Astrocyte (in vitro differentiated cells and primary cell): ENCODE measurements around the gene POLR3GL. TPM values are rescaled to one million over a fixed set of nuclear protein-coding genes. Genes with fewer than 3 reads are reported as not detected.

Experiments used
- DNase-seq: peaks from one replicate; pipeline ENCODE4 v3.0.0-alpha.2; 2010; ENCODE audit warnings: low read depth
- FAIRE-seq: peaks from 2 replicates; lab custom pipeline; 2011; peaks lifted over from hg19 to GRCh38; lab: Jason Lieb, UNC
- H2AFZ ChIP-seq: 2 replicates; pipeline ENCODE4 v1.6.0; 2012; ENCODE audit warnings: low read depth, low read length, inconsistent platforms
- H3K27ac ChIP-seq: 2 replicates; pipeline ENCODE4 v1.5.1; 2011; ENCODE audit warnings: low read depth, low read length, inconsistent platforms
- H3K27me3 ChIP-seq: 2 replicates; pipeline ENCODE4 v1.6.0; 2011; ENCODE audit warnings: low read length, inconsistent platforms; ENCODE audit not compliant: insufficient read depth
- H3K36me3 ChIP-seq: 2 replicates; pipeline ENCODE4 v1.5.1; 2011; ENCODE audit warnings: low read length, inconsistent platforms; ENCODE audit not compliant: insufficient read depth
- H3K4me1 ChIP-seq: 2 replicates; pipeline ENCODE4 v1.5.1; 2011; ENCODE audit warnings: low read length, inconsistent platforms; ENCODE audit not compliant: insufficient read depth
- H3K4me2 ChIP-seq: 2 replicates; pipeline ENCODE4 v1.6.0; 2012; ENCODE audit warnings: low read length, inconsistent platforms
- H3K4me3 ChIP-seq: 2 replicates; pipeline ENCODE4 v1.5.1; 2011; ENCODE audit warnings: low read depth, mild to moderate bottlenecking, low read length, inconsistent platforms; ENCODE audit not compliant: insufficient read depth
- H3K79me2 ChIP-seq: 2 replicates; pipeline ENCODE4 v1.6.0; 2012; ENCODE audit warnings: mild to moderate bottlenecking, low read length, inconsistent platforms; ENCODE audit not compliant: insufficient read depth
- H3K9ac ChIP-seq: 2 replicates; pipeline ENCODE4 v1.6.0; 2012; ENCODE audit warnings: mild to moderate bottlenecking, low read length, inconsistent platforms
- H3K9me3 ChIP-seq: 2 replicates; pipeline ENCODE4 v1.5.1; 2012; ENCODE audit warnings: low read depth, mild to moderate bottlenecking, low read length, inconsistent platforms; ENCODE audit not compliant: insufficient read depth
- H4K20me1 ChIP-seq: 2 replicates; pipeline ENCODE4 v1.6.0; 2012; ENCODE audit warnings: low read length, inconsistent platforms; ENCODE audit not compliant: insufficient read depth
- H3K27ac Mint-ChIP-seq: one replicate; pipeline ENCODE4 v1.8.0; 2021; ENCODE audit warnings: mild to moderate bottlenecking, mixed read lengths; ENCODE audit not compliant: unreplicated experiment
- H3K27me3 Mint-ChIP-seq: one replicate; pipeline ENCODE4 v1.8.0; 2021; ENCODE audit warnings: low read depth, mixed read lengths; ENCODE audit not compliant: unreplicated experiment
- H3K36me3 Mint-ChIP-seq: one replicate; pipeline ENCODE4 v1.8.0; 2021; ENCODE audit warnings: low read depth, mixed read lengths; ENCODE audit not compliant: unreplicated experiment
- H3K4me1 Mint-ChIP-seq: one replicate; pipeline ENCODE4 v1.8.0; 2021; ENCODE audit warnings: low read depth, mixed read lengths; ENCODE audit not compliant: unreplicated experiment
- H3K4me3 Mint-ChIP-seq: one replicate; pipeline ENCODE4 v1.8.0; 2021; ENCODE audit warnings: mild to moderate bottlenecking, moderate library complexity, mixed read lengths; ENCODE audit not compliant: unreplicated experiment
- H3K9me3 Mint-ChIP-seq: one replicate; pipeline ENCODE4 v1.8.0; 2021; ENCODE audit warnings: mild to moderate bottlenecking, mixed read lengths; ENCODE audit not compliant: unreplicated experiment
- EZH2 ChIP-seq: IDR thresholded peaks from 2 replicates; pipeline ENCODE4 v1.6.1; 2012; ENCODE audit warnings: mild to moderate bottlenecking, low read length, inconsistent platforms; ENCODE audit not compliant: insufficient read depth
- total RNA-seq: library from RNA; stranded (reverse); gene quantifications from 2 replicates; pipeline ENCODE4 v1.2.1, GENCODE V29; 2021
- TF ChIP-seq, protein P1 (sequence below): IDR thresholded peaks from 2 replicates; pipeline ENCODE4 v1.5.1; 2011; ENCODE audit warnings: low read depth, mild to moderate bottlenecking, inconsistent platforms, low read length, moderate library complexity; ENCODE audit not compliant: insufficient read depth

POLR3GL gene
- total RNA-seq, 1 donor from 2014 or later, result 20.5 TPM

GRCh38 chr1:145992502-145992936 is 28.0 kb downstream of the POLR3GL start:
- H3K27me3 Mint-ChIP-seq, result no peaks in the 10 kb centered on the region
- peaks cover 27% of the 10 kb centered on the region for H4K20me1 ChIP-seq
- H3K27me3 ChIP-seq, result no peaks in the 10 kb centered on the region
- H3K4me3 ChIP-seq, result no peak overlapping the region
- H3K4me1 Mint-ChIP-seq, result peaks cover 13% of the 10 kb centered on the region
- DNase-seq, result no peak
- H3K79me2 ChIP-seq, result peaks cover 28% of the 10 kb centered on the region
- peak overlapping the region; percentile 75 for H3K27ac Mint-ChIP-seq
- no peak overlapping the region for H3K9ac ChIP-seq
- H2AFZ ChIP-seq, result no peak overlapping the region
- H3K4me2 ChIP-seq, result peak overlapping the region; percentile 3
- peaks cover 30% of the 10 kb centered on the region for H3K36me3 Mint-ChIP-seq
- H3K4me3 Mint-ChIP-seq, result peak overlapping the region; percentile 100
- no peaks in the 10 kb centered on the region for H3K9me3 ChIP-seq
- no peak overlapping the region for H3K27ac ChIP-seq
- FAIRE-seq, result no peak
- H3K9me3 Mint-ChIP-seq, result no peaks in the 10 kb centered on the region
- no peak for TF ChIP-seq EZH2
- TF ChIP-seq, protein P1, sequence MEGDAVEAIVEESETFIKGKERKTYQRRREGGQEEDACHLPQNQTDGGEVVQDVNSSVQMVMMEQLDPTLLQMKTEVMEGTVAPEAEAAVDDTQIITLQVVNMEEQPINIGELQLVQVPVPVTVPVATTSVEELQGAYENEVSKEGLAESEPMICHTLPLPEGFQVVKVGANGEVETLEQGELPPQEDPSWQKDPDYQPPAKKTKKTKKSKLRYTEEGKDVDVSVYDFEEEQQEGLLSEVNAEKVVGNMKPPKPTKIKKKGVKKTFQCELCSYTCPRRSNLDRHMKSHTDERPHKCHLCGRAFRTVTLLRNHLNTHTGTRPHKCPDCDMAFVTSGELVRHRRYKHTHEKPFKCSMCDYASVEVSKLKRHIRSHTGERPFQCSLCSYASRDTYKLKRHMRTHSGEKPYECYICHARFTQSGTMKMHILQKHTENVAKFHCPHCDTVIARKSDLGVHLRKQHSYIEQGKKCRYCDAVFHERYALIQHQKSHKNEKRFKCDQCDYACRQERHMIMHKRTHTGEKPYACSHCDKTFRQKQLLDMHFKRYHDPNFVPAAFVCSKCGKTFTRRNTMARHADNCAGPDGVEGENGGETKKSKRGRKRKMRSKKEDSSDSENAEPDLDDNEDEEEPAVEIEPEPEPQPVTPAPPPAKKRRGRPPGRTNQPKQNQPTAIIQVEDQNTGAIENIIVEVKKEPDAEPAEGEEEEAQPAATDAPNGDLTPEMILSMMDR, result no peak
- peaks cover 23% of the 10 kb centered on the region for H3K36me3 ChIP-seq
- H3K4me1 ChIP-seq, result peaks cover 20% of the 10 kb centered on the region

DNA sequence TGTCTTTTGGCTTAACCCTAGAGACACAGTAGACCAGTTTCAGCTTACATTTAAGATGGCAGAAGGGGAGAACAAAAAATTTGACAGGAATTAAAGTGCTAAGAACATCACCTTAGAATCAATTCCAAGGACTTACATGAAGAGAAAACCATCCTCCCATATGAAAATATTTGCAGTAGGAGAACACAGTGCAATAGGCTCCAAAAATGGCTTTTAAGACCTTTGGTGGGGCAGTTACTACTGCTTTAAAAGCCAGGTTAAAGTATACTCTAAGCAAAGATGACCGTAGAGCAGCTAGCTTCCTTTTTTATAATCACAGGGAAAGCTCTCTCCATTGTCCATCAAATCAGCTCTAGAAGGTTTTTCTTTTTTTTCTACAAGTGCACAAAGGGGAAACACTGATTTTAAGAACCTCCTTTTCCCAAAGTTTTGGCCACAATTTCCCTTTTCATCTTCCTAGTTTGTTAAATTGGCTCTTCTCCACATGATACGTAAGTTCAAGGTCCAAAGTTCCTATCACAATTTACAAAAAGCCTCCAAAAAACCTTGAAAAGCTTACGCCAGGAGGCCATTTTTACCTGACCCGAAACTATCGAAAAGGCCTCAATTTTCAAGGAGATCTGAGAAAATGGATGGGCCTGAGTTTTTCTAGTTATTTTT is 28.6 kb downstream of the POLR3GL start:
- peaks cover 28% of the 10 kb centered on the region for H3K79me2 ChIP-seq
- peaks cover 23% of the 10 kb centered on the region for H3K36me3 ChIP-seq
- Mint-ChIP-seq H3K36me3 (peaks cover 30% of the 10 kb centered on the region), H3K4me3 (peak overlapping the region; percentile 100), H3K27me3 (no peaks in the 10 kb centered on the region), H3K4me1 (peaks cover 17% of the 10 kb centered on the region), H3K9me3 (no peaks in the 10 kb centered on the region), H3K27ac (peak overlapping the region; percentile 75)
- no peaks in the 10 kb centered on the region for H3K27me3 ChIP-seq
- H3K4me2 ChIP-seq, result peak overlapping the region; percentile 96
- H3K9ac ChIP-seq, result no peak overlapping the region
- no peak overlapping the region for H3K27ac ChIP-seq
- H3K9me3 ChIP-seq, result no peaks in the 10 kb centered on the region
- H4K20me1 ChIP-seq, result peaks cover 27% of the 10 kb centered on the region
- H2AFZ ChIP-seq, result no peak overlapping the region
- FAIRE-seq, result no peak
- TF ChIP-seq EZH2, result no peak
- TF ChIP-seq, protein P1, result no peak
- peaks cover 20% of the 10 kb centered on the region for H3K4me1 ChIP-seq
- H3K4me3 ChIP-seq, result no peak overlapping the region
- DNase-seq, result no peak
